Spleen (tissue), 7 donors: ENCODE results near the gene LRCH1.

ENCODE experiments used
- CTCF ChIP-seq, 11 experiments: fragments of 200-600 bp in 7 of 11; fragments of 450-650 bp in 4 of 11; sonication (generic) in 4 of 11; IDR thresholded peaks in 8 of 11; conservative IDR thresholded peaks in 3 of 11; 1 replicate in 7 of 11; 2 replicates in 4 of 11; pipeline versions ENCODE4 v1.4.0 to v1.8.0; 2016 to 2021; ENCODE audit warnings: antibody characterized with exemption in 11 of 11, inconsistent platforms in 4 of 11, mild to moderate bottlenecking in 1 of 11
- POLR2A ChIP-seq, 3 donors: fragments of 450-650 bp; IDR thresholded peaks; one replicate each; pipeline ENCODE4 v1.5.1; 2017; ENCODE audit warnings: antibody characterized with exemption in 3 of 3, mild to moderate bottlenecking in 1 of 3
- POLR2AphosphoS5 ChIP-seq, 3 donors: sonication (generic); formaldehyde crosslinking; IDR thresholded peaks; one replicate each; pipeline ENCODE4 v1.5.1; 2017; ENCODE audit warnings: antibody characterized with exemption in 3 of 3
- donor health status: DM: no; HTN: no; CAD: no; lungs with moderate emphysema.
- donor health status: DM: no; HTN: no; CAD: no.
- donor health status: DM: no; HTN: no; CAD: no.

- TF ChIP-seq CTCF (IDR thresholded peaks at IDR 0.05 in 8 of 11, conservative IDR thresholded peaks at IDR 0.05 in 3 of 11) (no peak), POLR2A (IDR thresholded peaks at IDR 0.05) (no peak), POLR2AphosphoS5 (IDR thresholded peaks at IDR 0.05) (no peak)
Measured at GRCh38 chr13:46629811-46630413, 76.9 kb downstream of the LRCH1 start.
